Measurements from ENCODE around the gene TP53AIP1. TPM values are rescaled to one million over a fixed set of nuclear protein-coding genes. Genes with fewer than 3 reads are reported as not detected.
A peak's percentile ranks its signal among the peaks of the same experiment; 100 is the strongest.

Gene TP53AIP1
- total RNA-seq, 2 donors from 2014 or later: 0.14 TPM; not detected in 1

DNA sequence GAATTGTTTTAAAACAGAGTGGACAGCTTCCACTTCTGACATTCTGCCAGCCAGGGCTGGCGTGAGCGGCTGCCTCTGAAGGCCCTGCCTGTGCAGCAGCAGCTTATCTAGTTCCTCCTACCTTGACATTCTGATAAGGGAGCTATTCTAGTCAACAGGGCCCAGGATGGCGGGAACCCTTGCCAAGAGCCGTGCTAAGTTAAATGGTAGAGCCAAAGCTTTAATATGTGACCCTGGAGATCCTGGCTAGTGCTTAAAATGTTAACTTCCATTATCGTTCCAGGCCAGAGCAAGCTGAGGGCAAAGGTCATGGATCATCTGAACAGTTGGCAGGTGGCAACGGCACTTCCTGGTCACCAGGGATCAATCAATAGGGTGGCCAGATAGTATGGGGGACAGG is 48.0 kb downstream of the TP53AIP1 start:
- H3K27me3 Mint-ChIP-seq (ENCODE audit: low read depth): peaks cover 48% of the 10 kb centered on the region

DNA sequence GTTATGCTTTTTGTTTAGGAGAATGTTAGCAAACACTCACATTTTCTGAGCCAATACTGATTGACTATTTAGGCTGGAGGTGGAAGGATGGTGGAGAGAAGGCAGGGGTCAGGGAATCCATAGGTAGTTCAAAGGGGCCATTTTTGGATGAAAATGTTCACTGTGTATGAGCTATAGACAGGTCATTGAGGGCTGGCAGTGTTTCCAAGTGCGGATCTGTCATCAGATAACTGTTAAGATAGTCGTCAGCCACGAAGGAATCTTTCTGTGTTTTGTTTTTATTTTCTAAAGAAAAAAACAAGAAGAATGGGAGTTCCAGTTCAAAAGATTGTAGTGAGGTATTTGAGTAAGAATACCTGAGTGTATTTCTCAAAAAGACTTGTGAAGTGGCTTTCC is 48.4 kb downstream of the TP53AIP1 start:
- Mint-ChIP-seq H3K9me3 (no peaks in the 10 kb centered on the region), H3K27ac (no peak overlapping the region), H3K4me1 (ENCODE audit: low read depth) (peaks cover 13% of the 10 kb centered on the region), H3K4me3 (no peak overlapping the region), H3K27me3 (ENCODE audit: low read depth) (peaks cover 52% of the 10 kb centered on the region), H3K36me3 (ENCODE audit: insufficient read depth in 2 of 2) (no peaks in the 10 kb centered on the region)
- DNase-seq (no peak), ATAC-seq (replicated peaks in 1 of 2) (no peak)

More for the DNA sequence above, 48.0 kb downstream of the TP53AIP1 start:
- DNase-seq (no peak), ATAC-seq (replicated peaks in 1 of 2) (no peak)
- Mint-ChIP-seq H3K4me1 (ENCODE audit: low read depth) (peaks cover 13% of the 10 kb centered on the region), H3K4me3 (no peak overlapping the region), H3K36me3 (ENCODE audit: insufficient read depth in 2 of 2) (no peaks in the 10 kb centered on the region), H3K27ac (no peak overlapping the region), H3K9me3 (no peaks in the 10 kb centered on the region)

DNA sequence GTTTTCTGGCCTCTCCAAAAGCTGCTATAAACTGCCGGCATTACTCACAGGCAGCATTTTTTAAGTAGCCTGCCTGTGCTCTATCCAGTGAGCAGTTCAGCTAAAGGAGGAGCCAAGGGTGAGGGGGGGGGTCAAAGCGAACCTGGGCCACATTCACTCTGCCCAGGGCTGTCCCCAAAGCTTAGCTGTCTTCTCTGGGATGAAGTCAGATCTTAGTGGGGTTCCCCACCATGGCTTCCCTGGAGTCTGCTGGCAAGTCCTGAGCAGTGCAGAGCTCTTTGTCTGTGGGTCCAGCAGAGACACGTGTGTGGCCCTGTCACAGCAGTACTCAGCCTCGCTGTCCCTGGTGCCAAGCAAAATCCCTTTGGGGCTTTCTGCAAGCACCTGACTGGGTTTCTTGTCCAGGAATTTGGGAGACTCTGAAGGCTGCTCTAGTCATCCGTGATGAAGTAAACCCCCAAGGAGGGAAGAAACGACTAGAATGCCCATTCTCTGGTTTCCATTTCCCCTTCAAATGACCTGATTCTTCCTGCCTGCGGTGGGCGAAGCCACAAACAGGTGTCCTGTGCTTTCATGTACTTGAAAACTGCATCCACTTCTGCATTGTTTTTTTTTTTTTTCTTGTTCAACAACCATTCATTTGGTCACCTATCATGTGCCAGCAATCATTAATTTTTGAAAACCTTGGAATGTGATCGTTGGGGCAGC is 48.9 kb downstream of the TP53AIP1 start:
- no peak overlapping the region for H3K4me3 Mint-ChIP-seq
- no peaks in the 10 kb centered on the region for H3K36me3 Mint-ChIP-seq (ENCODE audit: insufficient read depth in 2 of 2)
- ATAC-seq (replicated peaks in 1 of 2): no peak
- peaks cover 57% of the 10 kb centered on the region for H3K27me3 Mint-ChIP-seq (ENCODE audit: low read depth)
- no peak for DNase-seq
- H3K4me1 Mint-ChIP-seq (ENCODE audit: low read depth): peaks cover 13% of the 10 kb centered on the region
- no peaks in the 10 kb centered on the region for H3K9me3 Mint-ChIP-seq
- no peak overlapping the region for H3K27ac Mint-ChIP-seq

DNA sequence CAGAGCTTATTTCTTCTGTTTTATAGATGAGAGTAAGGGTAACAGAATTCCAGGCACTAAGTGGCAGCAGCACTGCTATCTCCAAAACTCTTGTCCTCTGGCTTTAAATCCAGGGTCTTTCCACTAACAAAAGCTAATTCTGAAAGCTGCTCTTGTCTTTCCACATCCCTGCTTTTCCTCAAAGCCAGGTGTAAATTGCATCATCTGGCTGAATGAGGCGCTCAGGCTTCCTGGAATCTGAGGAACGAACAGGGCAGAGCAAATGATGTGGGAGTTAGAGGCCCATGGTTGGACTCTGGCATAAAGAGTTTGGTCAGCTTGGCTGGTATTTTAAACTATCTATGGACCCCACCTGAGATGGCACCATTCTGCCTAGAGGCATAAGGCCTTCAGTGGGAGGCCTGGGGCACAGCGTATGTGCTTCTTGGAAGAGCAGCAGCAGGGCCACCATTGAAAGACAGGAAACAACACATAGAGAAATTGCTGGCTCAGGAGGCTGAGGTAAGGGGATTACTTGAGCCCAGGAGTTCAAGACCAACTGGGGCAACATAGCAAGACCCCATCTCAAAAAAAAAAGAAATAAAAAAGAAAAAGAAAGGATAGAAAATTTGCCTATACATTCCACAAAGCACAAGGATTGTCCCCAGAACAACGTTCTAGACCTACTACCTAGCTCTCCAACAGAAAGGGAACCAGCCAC is 49.7 kb downstream of the TP53AIP1 start:
- DNase-seq: no peak

DNA sequence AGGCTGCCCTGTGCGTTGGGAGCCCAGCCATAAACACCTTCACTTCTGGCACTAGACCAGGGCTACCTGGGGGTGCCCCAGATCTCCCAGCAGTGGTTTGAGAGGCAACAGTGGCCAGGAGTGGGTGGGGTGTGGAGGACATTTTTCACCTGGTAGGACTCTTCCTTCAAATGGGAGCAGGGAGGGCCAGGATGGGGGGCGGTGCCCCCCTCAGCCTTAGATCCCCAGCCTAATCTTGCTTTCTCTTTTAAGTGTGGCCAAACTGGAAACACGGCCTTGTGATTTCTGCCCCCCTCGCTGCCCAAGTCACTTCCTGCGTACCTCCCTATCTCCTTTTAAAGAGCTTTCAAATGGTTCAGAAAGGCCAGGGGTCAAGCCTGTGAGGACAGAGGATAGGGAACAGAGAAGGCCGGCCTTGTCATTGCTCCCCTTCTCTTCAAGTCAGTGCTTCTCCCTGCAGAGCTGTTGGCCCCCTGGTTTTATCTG is 50.7 kb downstream of the TP53AIP1 start:
- DNase-seq: no peak
- no peak overlapping the region for H3K27ac Mint-ChIP-seq
- peaks cover 15% of the 10 kb centered on the region for H3K4me1 Mint-ChIP-seq (ENCODE audit: low read depth)
- H3K9me3 Mint-ChIP-seq: no peaks in the 10 kb centered on the region
- H3K36me3 Mint-ChIP-seq (ENCODE audit: insufficient read depth in 2 of 2): no peaks in the 10 kb centered on the region
- ATAC-seq (replicated peaks in 1 of 2): no peak
- peak overlapping the region in 1 of 2 donors; percentile 20 for H3K4me3 Mint-ChIP-seq
- H3K27me3 Mint-ChIP-seq (ENCODE audit: low read depth): peaks cover 72% of the 10 kb centered on the region

More for the DNA sequence above, 49.7 kb downstream of the TP53AIP1 start:
- peaks cover 13% of the 10 kb centered on the region for H3K4me1 Mint-ChIP-seq (ENCODE audit: low read depth)
- H3K4me3 Mint-ChIP-seq: no peak overlapping the region
- no peak overlapping the region for H3K27ac Mint-ChIP-seq
- H3K27me3 Mint-ChIP-seq (ENCODE audit: low read depth): peaks cover 64% of the 10 kb centered on the region
- ATAC-seq (replicated peaks in 1 of 2): no peak
- no peaks in the 10 kb centered on the region for H3K36me3 Mint-ChIP-seq (ENCODE audit: insufficient read depth in 2 of 2)
- no peaks in the 10 kb centered on the region for H3K9me3 Mint-ChIP-seq

DNA sequence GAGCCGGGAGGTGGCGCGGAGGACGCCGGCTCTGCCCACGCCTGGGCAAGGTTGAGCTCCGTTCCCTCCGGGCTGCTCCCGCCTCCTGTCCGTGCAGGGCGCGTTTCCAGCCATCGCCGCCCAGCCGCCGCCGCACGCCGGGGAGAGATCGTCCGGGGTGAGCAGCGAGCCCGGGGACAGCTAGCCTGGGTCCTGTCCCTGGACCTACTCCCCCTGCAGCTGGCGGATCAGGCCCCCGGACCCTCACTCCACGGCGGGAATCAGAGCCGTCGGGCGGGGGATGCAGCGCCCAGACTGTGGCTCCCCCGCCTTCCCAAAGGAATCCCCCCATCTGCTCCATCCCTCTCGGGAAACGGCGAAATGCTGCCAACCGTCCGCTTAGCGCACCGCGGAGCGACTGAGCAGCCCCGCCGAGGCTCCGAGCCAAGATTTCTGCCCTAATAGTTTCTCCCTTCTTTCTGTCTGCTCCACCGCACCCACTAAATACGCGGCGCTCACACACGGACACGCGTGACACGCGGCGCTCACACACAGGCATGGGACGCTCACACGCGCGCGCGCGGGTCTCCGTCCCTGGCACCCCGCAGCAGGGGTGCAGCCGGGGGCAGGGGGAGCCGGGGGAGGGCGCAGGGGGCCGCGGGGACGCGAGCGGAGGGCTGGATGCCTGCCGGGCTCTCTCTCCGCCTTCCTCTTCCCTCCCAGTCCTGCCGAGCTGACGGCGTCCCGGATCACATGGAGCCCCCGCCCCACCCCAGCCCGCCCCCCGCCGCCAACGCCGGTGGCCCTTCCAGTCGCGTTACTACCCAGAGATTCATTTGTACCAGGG is 51.9 kb downstream of the TP53AIP1 start, which contains the start of gene KCNJ5:
Gene KCNJ5 (plus strand): TSS at position 814 of the 826 bp plus-strand sequence. CDS start 19,918 bp downstream, outside the sequence.
- peaks cover 84% of the 10 kb centered on the region for H3K27me3 Mint-ChIP-seq (ENCODE audit: low read depth)
- H3K9me3 Mint-ChIP-seq: no peaks in the 10 kb centered on the region
- H3K4me1 Mint-ChIP-seq (ENCODE audit: low read depth): peaks cover 17% of the 10 kb centered on the region
- H3K4me3 Mint-ChIP-seq: peak within 1 kb of the TSS; percentile 70 to 75
- no peaks in the 10 kb centered on the region for H3K36me3 Mint-ChIP-seq (ENCODE audit: insufficient read depth in 2 of 2)
- DNase-seq (peak in 1 of 2 donors; percentile 23), ATAC-seq (replicated peaks in 1 of 2) (peak; percentile 55 to 61)
- no peak within 1 kb of the TSS for H3K27ac Mint-ChIP-seq

DNA sequence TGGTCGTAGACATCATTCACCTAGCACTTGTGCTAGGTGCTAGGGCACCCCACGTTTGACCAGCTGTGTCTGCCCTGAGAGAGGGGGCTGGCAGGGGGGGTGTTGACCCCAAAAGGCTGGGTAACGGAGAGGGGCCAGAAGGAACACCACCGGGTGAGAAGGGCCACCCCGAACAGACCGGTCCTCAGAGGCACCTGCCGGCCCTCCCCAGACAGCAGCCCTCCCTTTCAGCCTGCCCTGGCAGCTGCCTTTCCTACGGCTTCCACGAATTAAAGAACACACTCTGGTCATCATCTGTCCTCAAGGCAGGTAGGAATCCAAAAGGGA is 52.5 kb downstream of the TP53AIP1 start:
- Mint-ChIP-seq H3K4me1 (ENCODE audit: low read depth) (peaks cover 17% of the 10 kb centered on the region), H3K9me3 (no peaks in the 10 kb centered on the region), H3K36me3 (ENCODE audit: insufficient read depth in 2 of 2) (no peaks in the 10 kb centered on the region), H3K4me3 (peak overlapping the region; percentile 70 to 75), H3K27me3 (ENCODE audit: low read depth) (peaks cover 89% of the 10 kb centered on the region), H3K27ac (no peak overlapping the region)
- DNase-seq (no peak), ATAC-seq (replicated peaks in 1 of 2) (peak in 1 of 2 donors; percentile 16)

DNA sequence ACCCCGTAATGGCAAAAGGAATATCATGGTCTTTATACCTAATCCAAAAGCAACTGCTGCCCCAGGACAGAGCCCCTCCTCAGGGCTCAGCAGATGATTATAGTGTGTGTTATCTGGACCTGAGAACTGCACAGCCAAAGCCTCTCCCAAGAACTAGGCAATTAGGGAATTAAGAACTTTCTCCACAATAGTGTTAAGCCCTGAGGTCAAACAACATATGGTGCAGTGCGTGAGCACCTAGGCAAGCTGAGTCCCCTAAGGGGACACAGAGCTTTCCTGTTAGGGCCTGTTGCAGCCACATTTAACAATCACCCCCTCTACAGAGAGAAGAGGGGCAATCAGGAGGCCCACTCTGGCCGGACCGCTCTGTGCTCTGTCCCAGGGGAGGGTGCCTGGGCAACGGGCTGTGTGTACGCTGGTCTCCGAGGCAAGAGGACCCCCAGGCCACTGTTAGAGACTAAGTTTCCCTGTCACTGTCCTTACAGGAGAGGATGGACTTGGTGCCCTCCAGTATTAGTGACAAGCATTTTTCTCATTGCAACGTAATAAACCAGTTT is 52.9 kb downstream of the TP53AIP1 start:
- H3K27me3 Mint-ChIP-seq (ENCODE audit: low read depth): peaks cover 89% of the 10 kb centered on the region
- H3K4me1 Mint-ChIP-seq (ENCODE audit: low read depth): peaks cover 17% of the 10 kb centered on the region
- H3K9me3 Mint-ChIP-seq: no peaks in the 10 kb centered on the region
- H3K4me3 Mint-ChIP-seq: peak overlapping the region in 1 of 2 donors; percentile 75
- DNase-seq (no peak), ATAC-seq (replicated peaks in 1 of 2) (no peak)
- H3K36me3 Mint-ChIP-seq (ENCODE audit: insufficient read depth in 2 of 2): no peaks in the 10 kb centered on the region
- H3K27ac Mint-ChIP-seq: no peak overlapping the region

DNA sequence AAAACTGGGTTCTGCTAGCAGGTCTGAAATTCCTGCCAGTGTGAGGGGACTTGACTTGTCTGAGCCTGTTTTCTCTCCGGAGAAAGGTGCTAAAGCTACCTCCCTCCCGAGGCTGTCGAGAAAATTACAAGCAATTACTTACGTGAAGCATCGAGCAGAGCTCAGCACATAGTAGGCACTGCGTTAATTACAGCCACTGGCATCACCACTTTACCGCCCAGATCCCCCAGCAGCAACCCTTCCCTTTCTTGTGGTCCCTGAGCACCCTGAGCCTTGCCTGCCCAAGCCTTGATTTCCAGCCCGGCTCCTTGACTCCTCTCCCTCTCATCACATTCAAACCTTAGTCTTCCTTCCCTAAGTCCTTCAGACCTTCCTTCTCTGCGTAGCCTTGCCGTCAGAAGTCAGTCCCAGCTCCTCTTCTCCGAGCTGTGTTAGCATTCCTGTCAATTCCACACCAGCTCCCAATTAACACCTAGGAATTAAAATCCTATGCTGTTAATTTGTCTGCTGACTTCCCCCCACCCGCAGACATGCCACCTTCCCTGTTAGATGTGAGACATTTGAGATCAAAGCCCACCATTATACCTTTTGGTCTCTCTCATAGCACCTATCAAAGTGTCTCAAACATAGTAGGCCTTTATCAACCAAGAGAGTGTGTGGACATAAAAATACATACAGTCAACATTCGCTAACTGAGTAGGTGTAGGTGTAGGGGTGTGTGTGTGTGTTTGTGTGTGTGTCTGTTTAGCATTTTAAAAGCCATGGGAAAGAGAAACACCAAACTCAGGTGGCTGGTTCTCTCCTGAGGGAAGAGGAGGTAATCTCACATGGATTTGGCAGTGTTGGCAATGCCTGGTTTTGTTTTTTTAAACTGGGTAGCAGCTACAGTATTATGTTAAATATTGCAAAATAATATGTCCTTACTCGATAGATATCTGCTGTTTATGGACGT is 54.4 kb downstream of the TP53AIP1 start:
- Mint-ChIP-seq H3K27me3 (ENCODE audit: low read depth) (peaks cover 85% of the 10 kb centered on the region), H3K36me3 (ENCODE audit: insufficient read depth in 2 of 2) (no peaks in the 10 kb centered on the region), H3K9me3 (no peaks in the 10 kb centered on the region), H3K4me3 (no peak overlapping the region), H3K4me1 (ENCODE audit: low read depth) (peaks cover 17% of the 10 kb centered on the region), H3K27ac (no peak overlapping the region)
- no peak for DNase-seq
- ATAC-seq (replicated peaks in 1 of 2): no peak

DNA sequence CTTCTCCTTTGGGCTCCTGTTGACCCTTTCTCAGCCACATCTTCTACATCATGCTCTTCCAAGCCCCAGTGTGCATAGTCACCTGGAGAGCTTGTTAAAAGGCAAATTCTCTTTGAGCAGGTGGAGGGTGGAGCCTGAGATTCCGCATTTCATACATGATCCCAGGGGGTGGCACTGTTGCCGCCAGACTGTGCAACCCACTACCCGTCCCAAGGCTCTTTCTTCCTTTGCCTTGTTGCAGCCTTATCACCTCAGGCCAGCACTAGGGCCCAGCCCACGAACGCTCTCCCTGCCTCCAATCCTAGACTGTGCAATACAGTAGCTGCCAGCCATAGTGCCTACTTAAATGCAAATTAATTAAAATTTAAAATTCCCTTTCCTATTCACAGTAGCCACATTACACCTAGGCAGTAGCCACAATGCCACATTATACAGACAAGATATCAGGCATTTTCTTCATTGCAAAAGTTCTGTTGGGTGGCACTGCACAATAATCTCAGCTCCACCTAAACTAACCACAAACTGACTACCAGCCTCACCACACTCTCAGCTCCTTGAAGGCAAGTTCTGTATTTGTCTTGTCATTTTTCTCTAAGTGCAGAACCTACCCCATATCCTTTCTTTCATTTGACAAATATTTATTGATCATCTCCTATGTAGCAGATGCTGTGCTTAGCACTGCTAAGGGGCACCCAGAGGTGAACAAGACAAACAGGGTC is 56.1 kb downstream of the TP53AIP1 start:
- Mint-ChIP-seq H3K27me3 (ENCODE audit: low read depth) (peaks cover 83% of the 10 kb centered on the region), H3K36me3 (ENCODE audit: insufficient read depth in 2 of 2) (no peaks in the 10 kb centered on the region), H3K4me3 (no peak overlapping the region), H3K9me3 (no peaks in the 10 kb centered on the region), H3K27ac (no peak overlapping the region), H3K4me1 (ENCODE audit: low read depth) (peaks cover 14% of the 10 kb centered on the region)
- no peak for DNase-seq
- ATAC-seq (replicated peaks in 1 of 2): peak; percentile 25 to 42

Measured in activated T-cell treated with anti-CD3 and anti-CD28 coated beads, Interleukin-2, amount 50 U/mL, for 72 hours (primary cell).